HepG2 (cell line): ENCODE results near the gene ADI1. TPM values are rescaled to one million over a fixed set of nuclear protein-coding genes. Genes with fewer than 3 reads are reported as not detected.
A peak's percentile ranks its signal among the peaks of the same experiment; 100 is the strongest.

ENCODE experiments used
- ARID3A ChIP-seq: IDR thresholded peaks from 2 replicates; pipeline ENCODE4 v1.6.1; 2012; ENCODE audit warnings: low read depth, low read length, improper control_type of control experiment
- DPF2 ChIP-seq: sonication (generic); formaldehyde crosslinking; IDR thresholded peaks from 2 replicates; pipeline ENCODE4 v1.4.0; 2020; ENCODE audit warnings: mild to moderate bottlenecking, low read depth, missing genetic modification reagents, borderline replicate concordance
- HNF4G ChIP-seq, 2 experiments: sonication (generic) in 1 of 2; formaldehyde crosslinking in 1 of 2; IDR thresholded peaks; 2 replicates each; pipeline versions ENCODE4 v1.4.0 to v1.6.1; 2011 to 2020; ENCODE audit warnings: borderline replicate concordance in 2 of 2, low read depth in 2 of 2, mild to moderate bottlenecking in 2 of 2, low read length in 1 of 2, missing genetic modification reagents in 1 of 2, moderate library complexity in 1 of 2
- ISX ChIP-seq: sonication (generic); formaldehyde crosslinking; conservative IDR thresholded peaks from 2 replicates; pipeline ENCODE4 v1.5.0; 2020; ENCODE audit warnings: missing genetic modification reagents
- PRDM4 ChIP-seq: sonication (generic); formaldehyde crosslinking; IDR thresholded peaks from 2 replicates; pipeline ENCODE4 v1.9.0; 2021; ENCODE audit warnings: missing genetic modification reagents, borderline replicate concordance
- SAP130 ChIP-seq: IDR thresholded peaks from 2 replicates; pipeline ENCODE4 v1.6.1; 2016; ENCODE audit warnings: low read depth
- SMAD9 ChIP-seq: sonication (generic); formaldehyde crosslinking; IDR thresholded peaks from 2 replicates; pipeline ENCODE4 v1.5.1; 2020; ENCODE audit warnings: mild to moderate bottlenecking, missing genetic modification reagents
- STAT6 ChIP-seq: sonication (generic); formaldehyde crosslinking; IDR thresholded peaks from 2 replicates; pipeline ENCODE4 v1.4.0; 2020; ENCODE audit warnings: missing genetic modification reagents, mild to moderate bottlenecking, borderline replicate concordance
- ZBTB1 ChIP-seq: sonication (generic); formaldehyde crosslinking; IDR thresholded peaks from 2 replicates; pipeline ENCODE4 v1.4.0; 2020; ENCODE audit warnings: missing genetic modification reagents, borderline replicate concordance
- ZBTB44 ChIP-seq: sonication (generic); formaldehyde crosslinking; IDR thresholded peaks from 2 replicates; pipeline ENCODE4 v1.4.0; 2020; ENCODE audit warnings: missing genetic modification reagents
- ZIK1 ChIP-seq: sonication (generic); formaldehyde crosslinking; IDR thresholded peaks from 2 replicates; pipeline ENCODE4 v1.5.0; 2020; ENCODE audit warnings: mild to moderate bottlenecking, low read depth, missing genetic modification reagents, borderline replicate concordance
- ZNF180 ChIP-seq: sonication (generic); formaldehyde crosslinking; IDR thresholded peaks from 2 replicates; pipeline ENCODE4 v1.4.0; 2020; ENCODE audit warnings: low read depth, missing genetic modification reagents, borderline replicate concordance
- ZNF598 ChIP-seq: sonication (generic); formaldehyde crosslinking; IDR thresholded peaks from 2 replicates; pipeline ENCODE4 v1.5.1; 2020; ENCODE audit warnings: mild to moderate bottlenecking, missing genetic modification reagents, borderline replicate concordance
- ZNF766 ChIP-seq: sonication (generic); formaldehyde crosslinking; IDR thresholded peaks from 2 replicates; pipeline ENCODE4 v1.5.0; 2020; ENCODE audit warnings: missing genetic modification reagents, borderline replicate concordance
- polyA plus RNA-seq, 8 experiments: library from polyadenylated mRNA; depleted of rRNA in 3 of 8; stranded (reverse) in 7 of 8; unstranded in 1 of 8; fragments of >200 nt; fragmentation: Illumina TruSeq in 4 of 8; extraction: Trizol in 4 of 8; gene quantifications; 2 replicates each; pipeline versions ENCODE4 v1.2.1 to v1.2.3, GENCODE V29; 2011 to 2016; ENCODE audit warnings: low read depth in 4 of 8, missing spikeins in 1 of 8, mixed read lengths in 1 of 8; ENCODE audit not compliant: insufficient read depth in 1 of 8
- total RNA-seq, 5 experiments: library from RNA; depleted of rRNA; stranded (reverse); fragments of >200 nt; fragmentation: Illumina TruSeq; extraction: Trizol; gene quantifications; 2 replicates each; pipeline ENCODE4 v1.2.3, GENCODE V29; 2016; ENCODE audit warnings: low read depth in 1 of 5
- TF ChIP-seq, protein P1 (sequence below): sonication (generic); formaldehyde crosslinking; IDR thresholded peaks from 2 replicates; pipeline ENCODE4 v1.5.0; 2020; ENCODE audit warnings: missing genetic modification reagents
- TF ChIP-seq, protein P2 (sequence below): IDR thresholded peaks from 2 replicates; pipeline ENCODE4 v1.6.1; 2016; ENCODE audit warnings: mild to moderate bottlenecking, missing biosample characterization, missing genetic modification reagents

Gene ADI1
- total and polyA plus RNA-seq, 2 of the 13 experiments (the other 11 are each of a cell fraction or from before 2014, with no cell fraction given): 28.7 to 123 TPM

DNA sequence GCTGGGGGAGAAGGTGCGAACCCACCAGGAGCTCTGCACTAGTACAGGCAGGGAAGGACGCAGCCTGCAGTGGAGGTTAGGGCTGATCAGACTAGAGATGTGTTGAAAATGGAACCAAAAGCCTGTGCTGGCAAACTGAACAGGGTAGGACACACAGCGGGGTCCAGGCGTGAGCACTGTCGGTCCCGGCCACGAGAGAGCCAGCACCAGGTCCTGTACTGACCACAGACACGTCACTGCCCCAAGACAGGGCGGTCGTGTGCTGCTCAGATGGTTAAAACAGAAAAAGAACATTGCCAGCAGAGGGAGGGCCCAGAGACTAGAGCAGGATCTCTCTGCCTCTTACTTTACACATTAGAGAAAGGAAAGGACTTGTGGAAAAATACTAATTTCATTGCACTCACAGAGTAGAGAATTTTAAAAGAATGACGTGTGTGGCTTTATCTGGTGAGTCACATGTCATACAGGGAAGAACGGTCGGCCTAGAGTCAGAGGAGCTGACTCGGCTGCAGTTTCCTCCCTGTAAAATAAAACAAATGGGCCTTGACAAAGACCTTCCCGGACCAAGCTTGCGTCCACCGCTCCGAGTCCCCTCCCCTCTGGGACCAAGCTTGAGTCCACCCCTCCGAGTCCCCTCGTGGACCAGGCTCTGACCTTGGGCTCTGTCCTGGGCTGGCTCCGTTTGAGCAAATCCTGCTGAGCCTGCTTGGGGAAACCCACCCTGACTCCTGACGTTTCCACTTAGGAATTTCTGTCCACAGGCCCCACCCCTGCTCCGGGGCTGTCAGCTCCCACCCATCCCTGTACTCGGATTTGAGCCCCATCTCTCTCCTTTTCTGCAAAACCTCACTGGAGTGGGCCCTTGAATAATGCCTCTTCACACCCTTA lies 16.7 kb upstream of the ADI1 start (continued):
- TF ChIP-seq ARID3A (no peak), HNF4G (IDR thresholded peaks at IDR 0.05; ENCODE audit: borderline replicate concordance, low read depth, low read length) (no peak; the same call in 1 of the 2 replicates), HNF4G (CRISPR knock-in tag; IDR thresholded peaks at IDR 0.05; ENCODE audit: borderline replicate concordance, low read depth) (no peak), PRDM4 (CRISPR knock-in tag) (no peak), ZBTB1 (CRISPR knock-in tag) (no peak), ZIK1 (CRISPR knock-in tag) (no peak; the same call in 1 of the 2 replicates), SAP130 (CRISPR knock-in tag) (peak; percentile 65; the same call in 1 of the 2 replicates), ZNF766 (CRISPR knock-in tag) (0 out of 2 replicates have a peak, but pooled peaks have one; percentile 81), ZNF598 (CRISPR knock-in tag) (no peak), STAT6 (0 out of 2 replicates have a peak, but pooled peaks have one; percentile 47), ZNF180 (CRISPR knock-in tag) (no peak), ISX (CRISPR knock-in tag) (no peak), ZBTB44 (CRISPR knock-in tag) (no peak), DPF2 (no peak; the same call in 1 of the 2 replicates), SMAD9 (CRISPR knock-in tag) (peak; percentile 60)
- TF ChIP-seq, protein P1, sequence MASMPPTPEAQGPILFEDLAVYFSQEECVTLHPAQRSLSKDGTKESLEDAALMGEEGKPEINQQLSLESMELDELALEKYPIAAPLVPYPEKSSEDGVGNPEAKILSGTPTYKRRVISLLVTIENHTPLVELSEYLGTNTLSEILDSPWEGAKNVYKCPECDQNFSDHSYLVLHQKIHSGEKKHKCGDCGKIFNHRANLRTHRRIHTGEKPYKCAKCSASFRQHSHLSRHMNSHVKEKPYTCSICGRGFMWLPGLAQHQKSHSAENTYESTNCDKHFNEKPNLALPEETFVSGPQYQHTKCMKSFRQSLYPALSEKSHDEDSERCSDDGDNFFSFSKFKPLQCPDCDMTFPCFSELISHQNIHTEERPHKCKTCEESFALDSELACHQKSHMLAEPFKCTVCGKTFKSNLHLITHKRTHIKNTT: no peak
- TF ChIP-seq, protein P2, sequence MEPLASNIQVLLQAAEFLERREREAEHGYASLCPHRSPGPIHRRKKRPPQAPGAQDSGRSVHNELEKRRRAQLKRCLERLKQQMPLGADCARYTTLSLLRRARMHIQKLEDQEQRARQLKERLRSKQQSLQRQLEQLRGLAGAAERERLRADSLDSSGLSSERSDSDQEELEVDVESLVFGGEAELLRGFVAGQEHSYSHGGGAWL (CRISPR knock-in tag): peak; percentile 64
